GM18951 (cell line): ENCODE data around the gene ARF3.

Experiments
- POLR2A ChIP-seq: IDR thresholded peaks from 4 replicates; pipeline ENCODE4 v1.6.1; 2011; ENCODE audit warnings: mild to moderate bottlenecking; ENCODE audit not compliant: insufficient read length, insufficient read depth; ENCODE audit errors: extremely low read depth
- in situ Hi-C: fragments of 300-500 bp; cut with MboI; formaldehyde crosslinking; loops from one replicate; pipeline ENCODE4 v1.12.0; 2022; ENCODE audit warnings: low sequenced_read_pairs, mixed read lengths, inconsistent platforms; ENCODE audit not compliant: unreplicated experiment

ARF3 gene

DNA sequence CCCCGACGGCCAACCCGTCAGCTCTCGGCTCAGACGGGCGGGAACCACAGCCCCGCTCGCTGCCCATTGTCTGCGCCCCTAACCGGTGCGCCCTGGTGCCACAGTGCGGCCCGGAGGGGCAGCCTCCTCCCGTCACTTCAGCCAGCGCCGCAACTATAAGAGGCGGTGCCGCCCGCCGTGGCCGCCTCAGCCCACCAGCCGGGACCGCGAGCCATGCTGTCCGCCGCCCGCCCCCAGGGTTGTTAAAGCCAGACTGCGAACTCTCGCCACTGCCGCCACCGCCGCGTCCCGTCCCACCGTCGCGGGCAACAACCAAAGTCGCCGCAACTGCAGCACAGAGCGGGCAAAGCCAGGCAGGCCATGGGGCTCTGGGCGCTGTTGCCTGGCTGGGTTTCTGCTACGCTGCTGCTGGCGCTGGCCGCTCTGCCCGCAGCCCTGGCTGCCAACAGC lies 21.0 kb upstream of the ARF3 start, which contains the start of gene WNT1:
WNT1 (plus strand) TSS at position 32 of the 450 bp plus-strand sequence; CDS start at position 361, 329 bp downstream.
- in situ Hi-C loops, result no loop called here
- no peak for TF ChIP-seq POLR2A

DNA sequence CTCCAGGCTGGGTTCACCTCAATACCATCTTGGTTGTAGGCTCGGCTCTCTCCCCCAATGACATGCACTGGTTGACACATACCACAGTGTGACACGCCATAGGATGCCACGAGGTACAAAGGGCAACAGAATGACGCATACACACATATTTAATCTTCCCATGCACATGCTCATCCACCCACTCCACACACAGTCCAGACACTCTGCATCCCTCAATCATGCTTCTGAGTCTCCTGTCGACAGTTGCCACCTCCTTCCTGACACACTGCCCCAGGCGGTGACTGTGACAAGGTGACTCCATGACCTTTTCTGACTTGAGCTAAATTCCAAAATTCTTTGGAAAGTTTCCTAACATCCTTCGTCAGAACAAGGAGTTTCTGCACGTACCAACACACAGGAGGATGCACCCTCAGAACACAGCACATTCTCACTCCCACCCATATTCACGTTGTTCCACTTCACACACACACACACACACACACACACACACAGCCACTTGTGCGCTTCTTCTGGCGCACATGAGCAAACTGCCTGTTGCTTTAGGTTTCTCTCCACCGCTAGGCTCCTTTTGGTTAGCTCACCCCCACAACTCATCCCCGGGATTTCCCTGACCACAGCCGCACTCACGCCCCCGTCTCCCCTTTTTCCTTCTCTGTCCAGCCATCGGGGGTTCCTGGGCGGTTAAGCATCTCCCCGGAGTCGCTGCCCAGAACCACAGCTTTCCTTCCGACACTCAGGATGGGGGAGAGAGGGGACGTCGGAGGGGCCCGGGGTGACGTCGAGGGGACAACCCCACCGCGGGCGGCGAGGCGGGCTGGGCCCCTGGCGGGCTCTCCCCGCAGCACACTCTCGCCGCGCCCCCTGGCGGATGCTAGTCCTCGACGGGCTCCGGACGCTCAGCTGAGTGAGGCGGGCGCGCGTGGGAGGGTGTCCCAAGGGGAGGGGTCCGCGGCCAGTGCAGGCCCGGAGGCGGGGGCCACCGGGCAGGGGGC lies 20.3 kb upstream of the ARF3 start:
- in situ Hi-C loops, result no loop called here
- no peak for TF ChIP-seq POLR2A

DNA sequence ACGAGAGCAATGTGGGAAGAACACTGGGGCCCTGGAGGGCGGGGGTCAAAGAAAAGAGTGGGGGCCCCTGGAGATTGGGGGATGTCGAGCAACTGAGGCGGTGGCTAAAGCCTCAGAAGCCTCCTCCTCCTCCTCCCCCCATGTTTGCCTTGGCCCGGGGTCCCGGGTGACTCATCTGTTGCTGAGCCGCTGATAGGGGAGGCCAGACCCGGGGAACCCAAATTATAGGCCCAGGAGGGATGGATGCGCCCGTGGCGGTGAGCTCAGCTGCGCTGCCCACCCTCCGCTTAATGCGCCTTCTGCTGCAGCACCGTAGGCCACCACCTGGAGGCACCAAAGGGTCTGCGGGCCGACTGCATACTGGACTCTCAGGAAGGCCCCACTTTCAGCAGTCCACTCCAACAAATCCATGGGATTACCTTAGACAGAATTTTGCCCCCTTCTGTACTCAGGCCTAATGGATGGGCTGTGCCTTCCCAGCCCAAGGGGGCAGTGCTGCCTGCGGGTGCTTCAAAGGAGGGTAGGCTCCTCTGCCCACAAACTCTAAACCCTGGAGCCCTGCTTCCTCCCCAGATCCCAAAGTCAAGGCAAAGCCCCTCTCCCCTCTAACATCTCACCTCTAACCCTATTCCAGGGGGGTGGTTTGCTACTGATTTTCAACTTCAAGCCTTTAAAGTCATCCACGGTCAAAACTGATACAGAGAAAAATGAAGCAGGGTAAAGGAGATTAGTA lies 16.8 kb upstream of the ARF3 start:
- no peak for TF ChIP-seq POLR2A
- in situ Hi-C loops, result no loop called here

DNA sequence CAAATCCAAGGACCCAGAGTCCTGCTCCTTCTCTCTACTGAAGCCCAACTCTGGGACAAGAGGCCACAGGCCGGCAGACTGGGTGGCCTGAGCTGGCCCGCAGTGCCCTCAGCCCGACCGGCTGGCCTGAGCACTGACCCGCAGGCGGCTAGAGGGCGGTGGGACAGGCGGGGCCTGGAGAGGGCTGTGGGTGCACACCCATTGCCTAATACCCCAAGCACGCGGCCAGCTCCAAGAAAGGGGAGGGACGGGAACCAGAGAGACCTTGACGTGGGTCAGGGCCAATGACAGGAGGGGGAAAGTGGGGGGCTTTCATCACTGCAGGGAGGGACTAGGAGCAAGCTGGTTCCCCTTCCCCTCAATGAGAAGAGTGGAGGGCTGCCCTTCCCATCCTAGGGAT lies 16.2 kb upstream of the ARF3 start:
- TF ChIP-seq POLR2A, result no peak
- in situ Hi-C loops, result no loop called here

DNA sequence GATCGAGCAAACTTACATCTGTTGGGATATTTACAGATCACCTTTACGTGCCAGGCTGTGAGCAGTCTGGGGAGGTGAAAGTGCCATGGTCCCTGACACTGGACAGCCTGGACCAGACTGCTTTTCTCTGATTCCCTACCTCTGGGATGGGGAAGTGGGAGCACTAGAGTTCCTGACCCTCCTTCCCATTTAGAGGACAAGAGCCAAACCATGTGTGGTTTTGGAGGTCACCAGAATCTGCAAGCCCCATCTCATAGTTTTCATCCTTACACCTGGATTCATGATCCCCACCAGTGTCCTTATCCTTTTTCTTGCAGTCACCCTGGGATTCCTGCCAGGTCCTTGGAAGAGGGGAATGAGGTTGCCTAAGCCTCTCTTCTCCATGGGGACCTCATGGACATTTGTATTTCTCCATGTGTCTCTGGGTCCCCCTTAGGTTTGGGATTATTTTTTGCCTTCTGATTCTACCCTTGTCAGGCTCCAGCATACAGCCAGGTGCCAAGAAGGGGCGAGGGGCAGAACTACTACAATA lies 15.7 kb upstream of the ARF3 start:
- in situ Hi-C loops, result no loop called here

DNA sequence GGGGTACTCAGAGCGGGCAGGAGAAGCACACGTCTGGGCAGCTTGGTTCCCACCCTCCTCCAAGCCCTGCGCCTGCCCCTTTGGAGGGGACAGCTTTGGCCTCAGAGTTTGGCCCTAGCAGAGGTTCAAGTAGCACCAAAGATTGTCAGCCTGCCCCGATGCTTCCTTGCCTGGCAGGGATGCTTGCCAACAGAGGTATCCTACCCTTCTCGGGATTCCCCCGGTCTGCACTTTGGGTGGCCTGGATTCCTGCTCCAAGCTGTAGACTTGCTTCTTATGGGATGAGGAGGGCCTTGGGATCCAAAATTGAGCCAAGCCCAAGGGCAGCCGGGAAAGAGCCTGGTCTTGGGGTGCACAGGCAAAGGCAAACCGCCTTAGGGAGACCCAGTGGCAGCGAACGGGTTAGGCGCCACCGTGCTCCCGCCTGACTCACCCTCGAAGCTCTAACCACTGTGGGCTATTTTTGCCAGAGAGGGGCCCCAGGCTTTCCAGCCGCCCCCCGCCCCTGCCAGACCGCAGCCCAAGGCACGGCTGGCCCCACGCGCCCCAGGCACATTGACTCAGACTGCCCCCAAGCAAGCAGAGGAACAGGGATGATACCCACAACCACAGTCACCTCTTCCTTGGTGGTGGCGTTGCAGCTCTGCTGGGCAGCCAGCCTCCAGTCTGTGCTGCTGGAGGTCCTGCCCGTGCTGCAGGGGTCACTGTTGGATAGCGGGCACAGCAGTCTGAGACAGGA lies 15.1 kb upstream of the ARF3 start:
- in situ Hi-C loops, result no loop called here
- no peak for TF ChIP-seq POLR2A

More for the DNA sequence above, 15.7 kb upstream of the ARF3 start:
- no peak for TF ChIP-seq POLR2A

DNA sequence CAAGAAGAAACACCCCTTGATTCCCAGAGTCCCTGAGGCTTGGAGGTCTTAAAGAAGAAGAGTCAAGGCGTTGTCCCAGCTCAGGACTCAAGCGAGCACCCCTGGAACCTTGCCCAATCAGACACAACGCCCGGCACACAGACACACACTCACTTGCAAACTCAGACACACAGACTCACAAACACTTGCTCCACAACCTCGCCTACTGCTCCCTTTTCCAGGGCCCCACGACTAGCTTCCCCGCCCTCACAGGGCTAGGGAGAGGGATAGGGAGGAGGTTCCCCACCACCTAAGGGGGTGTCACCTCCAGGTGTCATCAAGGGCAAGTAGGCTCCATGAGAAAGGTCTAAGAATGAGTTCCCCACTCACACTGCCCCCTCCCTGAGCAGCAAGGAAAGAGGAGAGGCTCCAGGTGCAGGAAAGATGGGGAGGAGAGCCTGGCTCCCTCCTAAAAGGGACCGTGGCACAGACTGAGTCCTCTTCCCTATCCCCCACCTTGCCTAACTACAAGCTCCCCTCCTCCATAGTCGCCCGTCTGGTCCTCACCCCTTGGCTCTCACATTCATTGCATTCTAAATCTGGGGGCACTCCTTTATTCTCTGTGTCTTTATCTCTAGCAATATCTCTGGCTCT lies 13.5 kb upstream of the ARF3 start:
- in situ Hi-C loops, result no loop called here
- TF ChIP-seq POLR2A, result no peak

DNA sequence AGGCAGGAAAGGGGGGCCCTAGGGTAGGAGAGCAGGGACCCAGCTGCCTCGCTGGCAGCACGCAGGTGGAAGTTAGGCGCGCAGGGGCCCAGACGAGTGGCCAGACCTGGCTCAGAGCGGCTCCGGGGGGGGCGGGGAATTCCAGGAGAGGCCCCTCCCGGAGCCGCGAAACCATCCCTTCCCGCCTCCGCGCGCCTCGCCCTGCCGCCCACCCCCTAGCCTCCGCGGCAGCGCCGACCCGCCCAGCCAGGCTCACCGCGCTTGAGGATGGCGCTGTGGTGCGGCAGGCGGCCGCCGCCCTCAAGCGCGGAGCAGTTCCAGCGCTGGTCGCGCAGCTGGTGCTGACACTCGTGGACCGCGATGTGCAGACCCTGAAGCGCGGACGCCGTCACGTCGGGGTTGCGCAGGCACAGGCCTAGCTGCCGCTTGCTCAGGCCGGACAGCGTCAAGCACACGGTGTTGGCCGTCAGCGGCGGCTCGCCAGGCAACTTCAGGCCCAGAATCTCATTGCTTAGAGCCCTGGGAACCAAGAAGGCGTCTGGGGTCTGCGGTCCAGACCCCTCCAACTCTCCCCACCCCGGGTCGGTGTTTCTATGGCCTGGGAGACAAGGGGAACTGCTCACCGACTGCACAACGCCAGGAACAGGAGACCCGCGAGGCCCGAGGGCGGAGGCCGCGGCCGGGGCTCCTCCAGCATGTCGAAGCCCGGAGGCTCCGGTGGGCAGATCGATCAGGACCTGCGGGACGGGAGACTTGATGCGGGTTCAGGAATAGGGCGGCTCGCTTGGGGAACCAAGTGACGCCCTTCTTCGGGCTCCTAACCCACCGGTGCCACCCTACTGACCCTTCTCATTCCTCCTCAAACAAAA lies 12.8 kb upstream of the ARF3 start:
- TF ChIP-seq POLR2A, result no peak
- in situ Hi-C loops, result no loop called here

DNA sequence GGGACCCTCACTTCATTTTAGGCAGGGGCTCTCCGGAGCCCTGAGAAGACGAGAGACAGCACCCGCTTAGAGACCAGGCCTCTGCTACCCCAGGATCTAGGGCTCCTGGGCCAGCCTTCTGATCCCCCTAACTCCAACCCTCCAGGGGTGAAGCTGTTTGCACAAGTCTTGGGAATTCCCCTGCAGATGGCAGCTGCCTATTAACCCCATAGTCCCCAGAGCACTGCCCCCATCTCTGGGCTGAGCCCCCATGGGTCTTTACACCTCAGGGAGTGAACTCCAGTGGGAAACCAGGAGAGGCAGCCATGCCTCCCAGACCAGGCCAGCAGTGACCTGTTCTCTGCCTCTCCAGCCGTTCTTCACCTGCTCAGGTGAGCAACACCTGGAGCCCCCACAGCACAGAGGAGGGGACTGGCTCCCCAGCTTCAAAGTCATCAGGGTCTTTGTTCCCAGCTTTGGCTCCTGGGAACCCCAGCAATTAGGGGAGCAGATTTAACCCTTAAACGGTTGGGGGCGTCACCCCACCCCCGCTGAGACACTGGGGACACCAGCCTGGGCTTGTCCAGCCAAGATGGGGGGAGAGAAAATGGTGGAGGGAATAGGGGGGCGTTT lies 12.0 kb upstream of the ARF3 start:
- in situ Hi-C loops, result no loop called here
- no peak for TF ChIP-seq POLR2A

DNA sequence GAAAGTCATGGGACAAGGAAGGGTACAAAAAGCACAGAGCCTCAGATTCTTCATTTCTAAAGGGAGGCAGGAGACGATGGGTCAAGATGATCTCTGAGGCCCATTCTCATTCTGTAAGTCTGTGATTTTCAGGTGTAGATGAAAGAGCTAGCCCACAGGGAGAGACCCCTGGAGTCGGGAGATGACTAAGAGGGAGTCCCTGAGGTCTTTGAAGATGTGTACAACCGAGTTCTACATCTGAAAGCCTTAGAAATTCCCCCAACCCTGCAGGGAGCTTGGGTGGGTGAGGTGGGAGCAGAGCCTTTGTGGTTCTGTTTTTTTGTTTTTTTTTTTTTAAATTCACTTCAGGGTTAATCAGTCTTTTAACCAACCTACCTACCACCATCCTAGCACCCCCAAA lies 11.2 kb upstream of the ARF3 start:
- TF ChIP-seq POLR2A, result no peak
- in situ Hi-C loops, result no loop called here

DNA sequence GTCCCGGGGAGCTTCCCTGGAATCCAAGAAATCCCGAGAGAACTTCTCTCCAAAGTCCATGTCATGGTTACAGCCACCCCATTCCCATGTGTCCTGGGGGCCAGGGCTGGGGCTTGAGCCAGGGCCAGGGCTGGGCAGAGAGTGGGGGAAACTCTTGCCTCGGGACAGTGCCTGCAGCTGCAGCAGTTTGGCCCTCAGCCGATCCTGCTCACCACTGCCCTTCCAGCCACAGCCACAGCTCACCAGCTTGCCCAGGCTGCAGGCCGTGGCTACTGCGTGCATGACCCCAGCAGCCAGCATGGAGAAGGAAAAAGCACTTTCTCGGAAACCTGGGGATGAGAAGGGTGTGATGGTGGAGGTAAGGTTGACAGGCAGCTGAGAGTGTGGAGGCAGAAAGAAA lies 10.7 kb upstream of the ARF3 start:
- in situ Hi-C loops, result no loop called here
- no peak for TF ChIP-seq POLR2A

DNA sequence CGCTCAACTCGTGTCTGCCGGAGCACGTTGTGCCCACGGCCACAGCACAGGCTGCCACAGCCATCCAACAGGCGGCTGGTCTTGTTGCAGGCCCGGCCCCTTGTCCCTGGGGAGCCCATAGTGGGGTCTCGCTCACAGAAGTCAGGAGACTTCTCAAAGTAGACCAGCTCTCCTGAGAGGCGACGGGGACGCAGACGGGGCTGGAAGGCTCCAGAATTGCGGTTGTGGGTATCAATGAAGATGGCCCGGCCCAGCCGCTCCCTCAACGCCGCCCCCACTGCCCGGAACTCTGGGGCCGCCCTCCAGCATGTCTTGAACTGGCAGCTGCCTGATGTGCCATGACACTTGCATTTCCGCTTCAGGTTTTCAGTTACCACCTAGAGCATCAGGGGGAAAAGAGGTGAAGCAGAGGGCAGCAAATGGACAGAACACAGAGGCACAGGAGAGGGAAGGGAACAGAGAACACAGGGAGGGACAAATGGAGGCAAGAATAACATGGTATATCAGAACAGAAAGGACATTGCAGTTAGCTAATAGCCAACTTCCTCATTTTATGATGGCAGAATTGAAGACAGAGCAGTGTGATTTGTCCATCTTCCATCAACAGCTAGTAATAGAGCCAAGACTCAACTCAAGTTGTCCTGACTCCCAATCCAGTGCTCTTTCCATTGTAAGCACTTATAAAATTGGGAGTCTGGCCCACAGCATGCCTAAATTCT lies 9.0 kb upstream of the ARF3 start:
- TF ChIP-seq POLR2A, result no peak
- in situ Hi-C loops, result no loop called here
